Muscle of leg (tissue), 11 donors: Measurements from ENCODE around the gene AGAP1. TPM values are rescaled to one million over a fixed set of nuclear protein-coding genes. Genes with fewer than 3 reads are reported as not detected.
A peak's percentile ranks its signal among the peaks of the same experiment; 100 is the strongest.

ENCODE experiments used
- DNase-seq: peaks from one replicate; pipeline ENCODE4 v3.0.0; 2013
- H3K27ac ChIP-seq: one replicate; pipeline ENCODE4 v1.5.1; 2013; ENCODE audit warnings: mild to moderate bottlenecking, low read length, control low read depth
- H3K27me3 ChIP-seq: one replicate; pipeline ENCODE4 v1.6.1; 2013; ENCODE audit warnings: low read length; ENCODE audit not compliant: control insufficient read depth, insufficient read depth
- H3K36me3 ChIP-seq: one replicate; pipeline ENCODE4 v1.6.1; 2013; ENCODE audit warnings: low read length; ENCODE audit not compliant: control insufficient read depth, insufficient read depth
- H3K4me1 ChIP-seq: one replicate; pipeline ENCODE4 v1.6.1; 2013; ENCODE audit warnings: low read length; ENCODE audit not compliant: control insufficient read depth, insufficient read depth
- H3K4me3 ChIP-seq: one replicate; pipeline ENCODE4 v1.5.1; 2013; ENCODE audit warnings: low read length, control low read depth
- H3K9me3 ChIP-seq: replicated peaks from 2 replicates; pipeline ENCODE4 v1.6.1; 2013; ENCODE audit warnings: low read depth, low read length; ENCODE audit not compliant: control insufficient read depth
- WGBS: methylation state at CpG from one replicate; pipeline ENCODE4 v1.1.5; 2013; ENCODE audit warnings: missing lambda C conversion rate; ENCODE audit not compliant: insufficient coverage; 5-methylcytosine and 5-hydroxymethylcytosine counted together
- polyA plus RNA-seq, 8 donors: library from polyadenylated mRNA; unstranded; fragments of 120-200 nt; gene quantifications; one replicate each; pipeline versions ENCODE4 v1.2.1 to v1.2.3, GENCODE V29; 2013; ENCODE audit warnings: inconsistent platforms in 1 of 8, low replicate concordance in 1 of 8; ENCODE audit not compliant: insufficient read length in 8 of 8, insufficient read depth in 1 of 8
- total RNA-seq: library from RNA; stranded (reverse); fragments of 120-200 nt; gene quantifications from one replicate; pipeline ENCODE4 v1.2.4, GENCODE V29; 2013

Gene AGAP1
- total and polyA plus RNA-seq, 9 donors: 19.1 to 32.0 (median 26.8) TPM

- peaks cover 24% of the 10 kb centered on the region for H3K36me3 ChIP-seq
- no peak for DNase-seq
- no peaks in the 10 kb centered on the region for H3K27me3 ChIP-seq
- WGBS: 94% methylated on average over 8 of the region's 11 CpGs
- H3K9me3 ChIP-seq: no peaks in the 10 kb centered on the region
- peaks cover 7% of the 10 kb centered on the region for H3K4me1 ChIP-seq
- H3K27ac ChIP-seq: no peak overlapping the region
- H3K4me3 ChIP-seq: no peak overlapping the region
These were observed 217.7 kb downstream of the AGAP1 start for GRCh38 chr2:235711527-235711926.

GRCh38 chr2:235712176-235712575 is 218.3 kb downstream of the AGAP1 start:
- 98% methylated on average over 6 of the region's 6 CpGs for WGBS

GRCh38 chr2:235713189-235713588 is 219.3 kb downstream of the AGAP1 start:
- Histone ChIP-seq H3K36me3 (peaks cover 24% of the 10 kb centered on the region), H3K27ac (no peak overlapping the region), H3K9me3 (no peaks in the 10 kb centered on the region), H3K4me1 (peaks cover 15% of the 10 kb centered on the region), H3K4me3 (no peak overlapping the region), H3K27me3 (no peaks in the 10 kb centered on the region)
- no peak for DNase-seq
- 90% methylated on average over 9 of the region's 9 CpGs for WGBS

More at GRCh38 chr2:235712176-235712575, 218.3 kb downstream of the AGAP1 start:
- Histone ChIP-seq H3K36me3 (peaks cover 24% of the 10 kb centered on the region), H3K27ac (no peak overlapping the region), H3K4me3 (no peak overlapping the region), H3K4me1 (peaks cover 12% of the 10 kb centered on the region), H3K27me3 (no peaks in the 10 kb centered on the region), H3K9me3 (no peaks in the 10 kb centered on the region)
- DNase-seq: no peak

- H3K4me1 ChIP-seq: peaks cover 15% of the 10 kb centered on the region
These were observed 221.8 kb downstream of the AGAP1 start for GRCh38 chr2:235715601-235716000.

GRCh38 chr2:235716875-235717496 is 223.1 kb downstream of the AGAP1 start:
- Histone ChIP-seq H3K4me3 (no peak overlapping the region), H3K36me3 (peaks cover 8% of the 10 kb centered on the region), H3K27me3 (no peaks in the 10 kb centered on the region), H3K4me1 (peaks cover 15% of the 10 kb centered on the region), H3K27ac (no peak overlapping the region), H3K9me3 (no peaks in the 10 kb centered on the region)
- DNase-seq: no peak
- WGBS: 82% methylated on average over 6 of the region's 13 CpGs

More at GRCh38 chr2:235715601-235716000, 221.8 kb downstream of the AGAP1 start:
- WGBS: 84% methylated on average over 5 of the region's 10 CpGs
- Histone ChIP-seq H3K36me3 (peaks cover 16% of the 10 kb centered on the region), H3K27me3 (no peaks in the 10 kb centered on the region), H3K4me3 (no peak overlapping the region), H3K27ac (no peak overlapping the region), H3K9me3 (no peaks in the 10 kb centered on the region)
- DNase-seq: no peak

GRCh38 chr2:235719146-235719942 is 225.5 kb downstream of the AGAP1 start:
- 100% methylated on average over 3 of the region's 7 CpGs for WGBS
- H3K36me3 ChIP-seq: peaks cover 14% of the 10 kb centered on the region

GRCh38 chr2:235721625-235722024 is 227.8 kb downstream of the AGAP1 start:
- DNase-seq: peak; percentile 71
- Histone ChIP-seq H3K27me3 (no peaks in the 10 kb centered on the region), H3K4me1 (peaks cover 28% of the 10 kb centered on the region), H3K4me3 (no peak overlapping the region), H3K36me3 (peaks cover 12% of the 10 kb centered on the region), H3K9me3 (no peaks in the 10 kb centered on the region), H3K27ac (no peak overlapping the region)
- WGBS: no CpG with 5 or more reads among the region's 3 CpGs

More at GRCh38 chr2:235719146-235719942, 225.5 kb downstream of the AGAP1 start:
- no peak overlapping the region for H3K27ac ChIP-seq
- H3K4me3 ChIP-seq: no peak overlapping the region
- peaks cover 23% of the 10 kb centered on the region for H3K4me1 ChIP-seq
- H3K27me3 ChIP-seq: no peaks in the 10 kb centered on the region
- no peak for DNase-seq
- H3K9me3 ChIP-seq: no peaks in the 10 kb centered on the region

- Histone ChIP-seq H3K4me3 (no peak overlapping the region), H3K27me3 (no peaks in the 10 kb centered on the region), H3K27ac (no peak overlapping the region), H3K4me1 (peaks cover 23% of the 10 kb centered on the region), H3K9me3 (no peaks in the 10 kb centered on the region), H3K36me3 (peaks cover 12% of the 10 kb centered on the region)
- DNase-seq: no peak
- WGBS: 96% methylated on average over 4 of the region's 7 CpGs
These were observed 229.0 kb downstream of the AGAP1 start for GRCh38 chr2:235722869-235723268.

- 93% methylated on average over 5 of the region's 6 CpGs for WGBS
- H3K27me3 ChIP-seq: no peaks in the 10 kb centered on the region
- no peak overlapping the region for H3K4me3 ChIP-seq
- H3K9me3 ChIP-seq: no peaks in the 10 kb centered on the region
- no peak for DNase-seq
- H3K36me3 ChIP-seq: peaks cover 12% of the 10 kb centered on the region
- peak overlapping the region; percentile 94 for H3K27ac ChIP-seq
- H3K4me1 ChIP-seq: peaks cover 26% of the 10 kb centered on the region
These were observed 229.5 kb downstream of the AGAP1 start for GRCh38 chr2:235723371-235723770.

GRCh38 chr2:235723811-235724465 is 230.1 kb downstream of the AGAP1 start:
- Histone ChIP-seq H3K27ac (peak overlapping the region; percentile 94), H3K4me1 (peaks cover 32% of the 10 kb centered on the region), H3K36me3 (peaks cover 12% of the 10 kb centered on the region), H3K9me3 (no peaks in the 10 kb centered on the region), H3K4me3 (no peak overlapping the region), H3K27me3 (no peaks in the 10 kb centered on the region)
- DNase-seq: no peak
- 92% methylated on average over 8 of the region's 16 CpGs for WGBS
